Astrocyte (in vitro differentiated cells and primary cell): ENCODE measurements around the gene DNAH9. TPM values are rescaled to one million over a fixed set of nuclear protein-coding genes. Genes with fewer than 3 reads are reported as not detected.

ENCODE experiments used
- DNase-seq: peaks from one replicate; pipeline ENCODE4 v3.0.0-alpha.2; 2010; ENCODE audit warnings: low read depth
- FAIRE-seq: peaks from 2 replicates; lab custom pipeline; 2011; peaks lifted over from hg19 to GRCh38; lab: Jason Lieb, UNC
- H2AFZ ChIP-seq: 2 replicates; pipeline ENCODE4 v1.6.0; 2012; ENCODE audit warnings: low read depth, low read length, inconsistent platforms
- H3K27ac ChIP-seq: 2 replicates; pipeline ENCODE4 v1.5.1; 2011; ENCODE audit warnings: low read depth, low read length, inconsistent platforms
- H3K27me3 ChIP-seq: 2 replicates; pipeline ENCODE4 v1.6.0; 2011; ENCODE audit warnings: low read length, inconsistent platforms; ENCODE audit not compliant: insufficient read depth
- H3K36me3 ChIP-seq: 2 replicates; pipeline ENCODE4 v1.5.1; 2011; ENCODE audit warnings: low read length, inconsistent platforms; ENCODE audit not compliant: insufficient read depth
- H3K4me1 ChIP-seq: 2 replicates; pipeline ENCODE4 v1.5.1; 2011; ENCODE audit warnings: low read length, inconsistent platforms; ENCODE audit not compliant: insufficient read depth
- H3K4me2 ChIP-seq: 2 replicates; pipeline ENCODE4 v1.6.0; 2012; ENCODE audit warnings: low read length, inconsistent platforms
- H3K4me3 ChIP-seq: 2 replicates; pipeline ENCODE4 v1.5.1; 2011; ENCODE audit warnings: low read depth, mild to moderate bottlenecking, low read length, inconsistent platforms; ENCODE audit not compliant: insufficient read depth
- H3K79me2 ChIP-seq: 2 replicates; pipeline ENCODE4 v1.6.0; 2012; ENCODE audit warnings: mild to moderate bottlenecking, low read length, inconsistent platforms; ENCODE audit not compliant: insufficient read depth
- H3K9ac ChIP-seq: 2 replicates; pipeline ENCODE4 v1.6.0; 2012; ENCODE audit warnings: mild to moderate bottlenecking, low read length, inconsistent platforms
- H3K9me3 ChIP-seq: 2 replicates; pipeline ENCODE4 v1.5.1; 2012; ENCODE audit warnings: low read depth, mild to moderate bottlenecking, low read length, inconsistent platforms; ENCODE audit not compliant: insufficient read depth
- H4K20me1 ChIP-seq: 2 replicates; pipeline ENCODE4 v1.6.0; 2012; ENCODE audit warnings: low read length, inconsistent platforms; ENCODE audit not compliant: insufficient read depth
- H3K27ac Mint-ChIP-seq: one replicate; pipeline ENCODE4 v1.8.0; 2021; ENCODE audit warnings: mild to moderate bottlenecking, mixed read lengths; ENCODE audit not compliant: unreplicated experiment
- H3K27me3 Mint-ChIP-seq: one replicate; pipeline ENCODE4 v1.8.0; 2021; ENCODE audit warnings: low read depth, mixed read lengths; ENCODE audit not compliant: unreplicated experiment
- H3K36me3 Mint-ChIP-seq: one replicate; pipeline ENCODE4 v1.8.0; 2021; ENCODE audit warnings: low read depth, mixed read lengths; ENCODE audit not compliant: unreplicated experiment
- H3K4me1 Mint-ChIP-seq: one replicate; pipeline ENCODE4 v1.8.0; 2021; ENCODE audit warnings: low read depth, mixed read lengths; ENCODE audit not compliant: unreplicated experiment
- H3K4me3 Mint-ChIP-seq: one replicate; pipeline ENCODE4 v1.8.0; 2021; ENCODE audit warnings: mild to moderate bottlenecking, moderate library complexity, mixed read lengths; ENCODE audit not compliant: unreplicated experiment
- H3K9me3 Mint-ChIP-seq: one replicate; pipeline ENCODE4 v1.8.0; 2021; ENCODE audit warnings: mild to moderate bottlenecking, mixed read lengths; ENCODE audit not compliant: unreplicated experiment
- CTCF ChIP-seq: IDR thresholded peaks from 2 replicates; pipeline ENCODE4 v1.5.1; 2011; ENCODE audit warnings: low read depth, mild to moderate bottlenecking, inconsistent platforms, low read length, moderate library complexity; ENCODE audit not compliant: insufficient read depth
- EZH2 ChIP-seq: IDR thresholded peaks from 2 replicates; pipeline ENCODE4 v1.6.1; 2012; ENCODE audit warnings: mild to moderate bottlenecking, low read length, inconsistent platforms; ENCODE audit not compliant: insufficient read depth
- total RNA-seq: library from RNA; stranded (reverse); gene quantifications from 2 replicates; pipeline ENCODE4 v1.2.1, GENCODE V29; 2021

Gene DNAH9
- total RNA-seq, 1 donor from 2014 or later = not detected

GRCh38 chr17:11900655-11901054, 302.4 kb downstream of the DNAH9 start:
- Histone ChIP-seq H2AFZ (no peak overlapping the region), H3K9ac (no peak overlapping the region), H3K79me2 (no peaks in the 10 kb centered on the region), H3K27me3 (no peaks in the 10 kb centered on the region), H3K27ac (no peak overlapping the region), H3K4me2 (no peak overlapping the region), H3K4me3 (no peak overlapping the region), H4K20me1 (no peaks in the 10 kb centered on the region), H3K4me1 (peaks cover 4% of the 10 kb centered on the region), H3K36me3 (no peaks in the 10 kb centered on the region), H3K9me3 (no peaks in the 10 kb centered on the region)
- Mint-ChIP-seq H3K9me3 (peaks cover 3% of the 10 kb centered on the region), H3K4me1 (no peaks in the 10 kb centered on the region), H3K36me3 (no peaks in the 10 kb centered on the region), H3K4me3 (no peak overlapping the region), H3K27ac (no peak overlapping the region), H3K27me3 (no peaks in the 10 kb centered on the region)
- DNase-seq = no peak
- no peak for TF ChIP-seq CTCF
- TF ChIP-seq EZH2 = no peak
- FAIRE-seq = no peak

DNA sequence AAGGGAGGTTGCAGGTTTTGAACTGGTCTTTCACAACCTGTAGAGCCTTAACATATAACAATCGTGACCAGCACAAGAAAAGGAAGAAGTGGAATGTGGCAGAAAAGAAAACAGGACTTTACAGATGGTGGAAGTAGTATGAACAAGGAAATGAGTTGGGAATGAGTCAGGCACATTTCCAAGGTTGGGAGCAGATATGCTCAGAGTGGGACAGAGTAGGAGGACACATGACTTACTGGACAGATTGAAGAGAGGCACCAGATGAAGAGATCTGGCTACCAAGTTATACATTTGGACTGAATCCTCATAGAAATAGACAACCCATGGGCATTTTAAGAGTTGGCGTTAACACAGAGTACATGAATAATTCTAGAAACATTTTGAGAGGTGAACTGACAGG, 303.7 kb downstream of the DNAH9 start:
- DNase-seq (no peak), FAIRE-seq (no peak)
- H3K4me1 ChIP-seq = peaks cover 4% of the 10 kb centered on the region
- H3K9me3 ChIP-seq = no peaks in the 10 kb centered on the region
- Mint-ChIP-seq H3K36me3 (no peaks in the 10 kb centered on the region), H3K4me1 (no peaks in the 10 kb centered on the region), H3K27ac (no peak overlapping the region), H3K27me3 (no peaks in the 10 kb centered on the region), H3K9me3 (peaks cover 6% of the 10 kb centered on the region), H3K4me3 (no peak overlapping the region)
- no peak overlapping the region for H3K4me3 ChIP-seq
- H4K20me1 ChIP-seq = no peaks in the 10 kb centered on the region
- no peak overlapping the region for H2AFZ ChIP-seq
- no peak overlapping the region for H3K9ac ChIP-seq
- H3K27me3 ChIP-seq = no peaks in the 10 kb centered on the region
- H3K36me3 ChIP-seq = no peaks in the 10 kb centered on the region
- H3K79me2 ChIP-seq = no peaks in the 10 kb centered on the region
- no peak overlapping the region for H3K27ac ChIP-seq
- no peak overlapping the region for H3K4me2 ChIP-seq
- TF ChIP-seq EZH2 (no peak), CTCF (no peak)

DNA sequence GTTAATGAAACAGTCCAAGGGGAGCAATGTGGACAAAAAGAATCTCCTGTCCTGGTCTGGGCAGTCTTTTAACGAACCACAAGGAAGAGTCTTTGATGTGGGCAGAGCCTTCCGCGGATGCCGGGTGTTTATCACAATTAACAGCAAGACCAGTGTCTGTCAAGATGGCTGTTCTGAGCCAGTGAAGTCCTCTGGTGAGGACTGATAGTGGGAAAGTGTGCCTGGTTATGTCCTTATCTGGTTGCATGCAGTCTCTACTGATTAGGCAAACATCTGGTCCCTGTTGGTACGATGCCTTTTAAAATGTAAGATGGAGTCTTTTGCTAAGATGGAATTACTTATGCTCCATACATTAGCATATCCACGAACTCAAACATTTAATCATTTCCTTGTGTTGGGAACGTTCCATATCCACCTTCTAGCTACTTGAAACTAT, 310.5 kb downstream of the DNAH9 start:
- H3K4me2 ChIP-seq = no peak overlapping the region
- Mint-ChIP-seq H3K4me3 (no peak overlapping the region), H3K4me1 (no peaks in the 10 kb centered on the region), H3K27me3 (no peaks in the 10 kb centered on the region), H3K36me3 (no peaks in the 10 kb centered on the region), H3K27ac (no peak overlapping the region), H3K9me3 (peaks cover 4% of the 10 kb centered on the region)
- no peaks in the 10 kb centered on the region for H3K36me3 ChIP-seq
- no peak overlapping the region for H2AFZ ChIP-seq
- no peak for TF ChIP-seq CTCF
- TF ChIP-seq EZH2 = no peak
- H4K20me1 ChIP-seq = no peaks in the 10 kb centered on the region
- no peak overlapping the region for H3K9ac ChIP-seq
- DNase-seq (no peak), FAIRE-seq (no peak)
- no peak overlapping the region for H3K4me3 ChIP-seq
- H3K79me2 ChIP-seq = no peaks in the 10 kb centered on the region
- no peaks in the 10 kb centered on the region for H3K4me1 ChIP-seq
- H3K9me3 ChIP-seq = no peaks in the 10 kb centered on the region
- no peaks in the 10 kb centered on the region for H3K27me3 ChIP-seq
- H3K27ac ChIP-seq = no peak overlapping the region
